Measurements from ENCODE around the gene RALGPS2. TPM values are rescaled to one million over a fixed set of nuclear protein-coding genes. Genes with fewer than 3 reads are reported as not detected.

The RALGPS2 gene
- total and polyA plus RNA-seq, 2 of the 8 experiments (the other 6 are each of a cell fraction or from before 2014, with no cell fraction given): 6.7 to 38.0 TPM

DNA sequence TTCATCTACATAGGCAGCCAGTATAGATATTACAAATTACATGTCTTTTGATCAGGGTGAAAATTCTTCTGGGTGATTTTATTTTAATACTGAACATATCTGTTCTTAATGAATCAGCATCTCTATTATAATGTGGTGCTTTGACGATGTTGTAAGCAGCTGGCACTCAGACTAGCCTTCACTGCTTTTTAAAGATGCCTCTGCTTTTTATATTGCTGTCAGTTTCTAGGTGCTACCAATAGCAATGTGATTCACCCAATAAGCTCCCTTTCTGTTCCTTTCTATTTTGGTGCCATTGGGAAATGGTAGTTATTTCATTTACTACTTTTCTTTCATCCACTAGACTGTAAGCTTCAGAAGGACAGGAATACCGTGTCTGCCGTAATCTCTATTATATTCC lies 156.9 kb downstream of the RALGPS2 start:
- Histone ChIP-seq H2BK5ac (ENCODE audit: low read depth, low read length) (no peak overlapping the region), H2BK20ac (ENCODE audit: low read length) (no peak overlapping the region), H3K56ac (replicated peaks; ENCODE audit: insufficient read length, low read depth, low read length) (no peak overlapping the region), H2BK15ac (ENCODE audit: low read length) (no peak overlapping the region), H3K23ac (ENCODE audit: insufficient read length) (no peak overlapping the region), H4K91ac (replicated peaks; ENCODE audit: insufficient read length, low read length) (no peak overlapping the region), H4K8ac (ENCODE audit: extremely low read depth, insufficient read depth, low read length) (no peak overlapping the region), H3K27ac (ENCODE audit: low read depth, low read length) (no peak overlapping the region), H3K79me2 (ENCODE audit: control insufficient read depth in 1 of 2, insufficient read depth in 2 of 2, low read length in 2 of 2) (no peaks in the 10 kb centered on the region), H3K36me3 (ENCODE audit: control insufficient read depth in 2 of 4, insufficient read depth in 4 of 4, low read length in 3 of 4) (peaks cover 0 to 11% (median 2%) of the 10 kb centered on the region in 4 experiments; a peak in 3 of 8 replicates), H2BK12ac (ENCODE audit: low read depth, low read length) (no peak overlapping the region), H4K5ac (ENCODE audit: insufficient read length, low read depth, low read length) (no peak overlapping the region), H3K79me1 (ENCODE audit: low read depth, low read length) (no peaks in the 10 kb centered on the region), H3K4ac (replicated peaks; ENCODE audit: insufficient read length, low read depth, low read length) (no peak overlapping the region), H3K14ac (ENCODE audit: insufficient read length) (no peak overlapping the region), H2AFZ (ENCODE audit: low read length) (no peak overlapping the region), H3K9ac (replicated peaks in 1 of 4; ENCODE audit: extremely low read depth in 1 of 4, low read depth in 3 of 4, low read length in 3 of 4) (no peak overlapping the region), H3K9me3 (ENCODE audit: insufficient read depth in 2 of 2, low read depth in 1 of 2, low read length in 1 of 2) (no peaks in the 10 kb centered on the region), H3K27me3 (replicated peaks in 1 of 4; ENCODE audit: control insufficient read depth in 3 of 4, extremely low read depth in 1 of 4, insufficient read depth in 3 of 4, low read length in 3 of 4) (no peaks in the 10 kb centered on the region), H3K4me1 (replicated peaks in 1 of 4; ENCODE audit: control insufficient read depth in 3 of 4, insufficient read depth in 4 of 4, low read length in 3 of 4) (no peaks in the 10 kb centered on the region), H4K20me1 (replicated peaks in 1 of 2; ENCODE audit: control insufficient read depth in 1 of 2, insufficient read depth in 2 of 2, low read length in 2 of 2) (no peaks in the 10 kb centered on the region), H2BK120ac (replicated peaks; ENCODE audit: low read depth, low read length) (no peak overlapping the region), H2AK5ac (ENCODE audit: low read depth, low read length) (no peak overlapping the region), H3K23me2 (ENCODE audit: low read depth, low read length) (no peaks in the 10 kb centered on the region), H3K4me2 (ENCODE audit: insufficient read depth in 1 of 2, low read depth in 2 of 2, low read length in 2 of 2) (no peak overlapping the region), H3K18ac (ENCODE audit: extremely low read depth, low read length) (no peak overlapping the region), H3K4me3 (ENCODE audit: extremely low read depth in 1 of 4, insufficient read depth in 2 of 4, low read depth in 3 of 4, low read length in 4 of 4) (no peak overlapping the region)
- CTCF ChIA-PET (ENCODE audit: partially characterized antibody): interaction anchor here (0.7 to 1.7 kb wide), 4 partner anchors 15 to 120 kb away, joined by 3 to 4 read pairs (median 3); no protein-coding TSS in a partner anchor
- POLR2A ChIA-PET (ENCODE audit: partially characterized antibody): no interaction called here
- DNase-seq (ENCODE audit: low read depth in 1 of 2, low spot score in 2 of 2) (no peak), FAIRE-seq (no peak)
- 95% methylated on average over 3 of the region's 3 CpGs; no CpG with 5 or more reads in 1 of the 2 experiments for WGBS, 2 experiments (ENCODE audit: extremely low coverage in 1 of 2, insufficient coverage in 1 of 2, insufficient read length in 1 of 2, insufficient replicate concordance in 2 of 2, low coverage in 1 of 2, low lambda C conversion rate in 2 of 2, missing lambda C conversion rate in 1 of 2)
- no peak for TF ChIP-seq RBBP5 (IDR thresholded peaks at IDR 0.05; ENCODE audit: borderline replicate concordance, low read depth, low read length)
- no peak for TF ChIP-seq HDAC6 (IDR thresholded peaks at IDR 0.05; ENCODE audit: low read depth, low read length)
- TF ChIP-seq RXRA (IDR thresholded peaks at IDR 0.05; ENCODE audit: insufficient read depth, low read depth, low read length): no peak
- TF ChIP-seq GTF2F1 (IDR thresholded peaks at IDR 0.05; ENCODE audit: borderline replicate concordance, low read depth, low read length): no peak
- TF ChIP-seq CBX5 (IDR thresholded peaks at IDR 0.05; ENCODE audit: low read depth, low read length): no peak
- TF ChIP-seq NRF1 (IDR thresholded peaks at IDR 0.05; ENCODE audit: low read depth, low read length): no peak
- no peak for TF ChIP-seq SIRT6 (IDR thresholded peaks at IDR 0.05; ENCODE audit: low read length)
- TF ChIP-seq, protein P1, sequence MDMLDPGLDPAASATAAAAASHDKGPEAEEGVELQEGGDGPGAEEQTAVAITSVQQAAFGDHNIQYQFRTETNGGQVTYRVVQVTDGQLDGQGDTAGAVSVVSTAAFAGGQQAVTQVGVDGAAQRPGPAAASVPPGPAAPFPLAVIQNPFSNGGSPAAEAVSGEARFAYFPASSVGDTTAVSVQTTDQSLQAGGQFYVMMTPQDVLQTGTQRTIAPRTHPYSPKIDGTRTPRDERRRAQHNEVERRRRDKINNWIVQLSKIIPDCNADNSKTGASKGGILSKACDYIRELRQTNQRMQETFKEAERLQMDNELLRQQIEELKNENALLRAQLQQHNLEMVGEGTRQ (IDR thresholded peaks at IDR 0.05; ENCODE audit: low read length): no peak
- TF ChIP-seq PHF8 (conservative IDR thresholded peaks at IDR 0.05; ENCODE audit: low read depth, low read length): no peak
- no peak for TF ChIP-seq ASH2L (IDR thresholded peaks at IDR 0.05; ENCODE audit: low read length)
- TF ChIP-seq, protein P2, sequence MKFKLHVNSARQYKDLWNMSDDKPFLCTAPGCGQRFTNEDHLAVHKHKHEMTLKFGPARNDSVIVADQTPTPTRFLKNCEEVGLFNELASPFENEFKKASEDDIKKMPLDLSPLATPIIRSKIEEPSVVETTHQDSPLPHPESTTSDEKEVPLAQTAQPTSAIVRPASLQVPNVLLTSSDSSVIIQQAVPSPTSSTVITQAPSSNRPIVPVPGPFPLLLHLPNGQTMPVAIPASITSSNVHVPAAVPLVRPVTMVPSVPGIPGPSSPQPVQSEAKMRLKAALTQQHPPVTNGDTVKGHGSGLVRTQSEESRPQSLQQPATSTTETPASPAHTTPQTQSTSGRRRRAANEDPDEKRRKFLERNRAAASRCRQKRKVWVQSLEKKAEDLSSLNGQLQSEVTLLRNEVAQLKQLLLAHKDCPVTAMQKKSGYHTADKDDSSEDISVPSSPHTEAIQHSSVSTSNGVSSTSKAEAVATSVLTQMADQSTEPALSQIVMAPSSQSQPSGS (IDR thresholded peaks at IDR 0.05; ENCODE audit: low read length): no peak
- no peak for TF ChIP-seq SIN3A (conservative IDR thresholded peaks at IDR 0.05 in 1 of 2, IDR thresholded peaks at IDR 0.05 in 1 of 2; ENCODE audit: low read depth in 1 of 2, low read length in 2 of 2)
